GM23248 (cell line): ENCODE measurements around the gene HMX3. TPM values are rescaled to one million over a fixed set of nuclear protein-coding genes. Genes with fewer than 3 reads are reported as not detected.
A peak's percentile ranks its signal among the peaks of the same experiment; 100 is the strongest.

Source experiments
- DNase-seq: peaks from one replicate; pipeline ENCODE4 v3.0.0-alpha.2; 2015
- H2AFZ ChIP-seq: fragments of 200-600 bp; sonication (generic); 2 replicates; pipeline ENCODE4 v1.6.1; 2016; ENCODE audit warnings: antibody characterized with exemption
- H3F3A ChIP-seq: fragments of 200-600 bp; sonication (generic); 2 replicates; pipeline ENCODE4 v1.6.1; 2016; ENCODE audit warnings: mild to moderate bottlenecking, antibody characterized with exemption, mixed run types; ENCODE audit not compliant: insufficient read depth
- H3K27ac ChIP-seq: fragments of 200-600 bp; sonication (generic); 2 replicates; pipeline ENCODE4 v1.5.1; 2016; ENCODE audit warnings: mild to moderate bottlenecking
- H3K27me3 ChIP-seq: fragments of 200-600 bp; sonication (generic); replicated peaks from 2 replicates; pipeline ENCODE4 v1.6.1; 2016; ENCODE audit warnings: mild to moderate bottlenecking; ENCODE audit not compliant: insufficient read depth
- H3K36me3 ChIP-seq: fragments of 200-600 bp; sonication (generic); 2 replicates; pipeline ENCODE4 v1.6.1; 2016; ENCODE audit warnings: low read depth, mild to moderate bottlenecking
- H3K4me1 ChIP-seq: fragments of 200-600 bp; sonication (generic); 2 replicates; pipeline ENCODE4 v1.6.1; 2016; ENCODE audit warnings: mild to moderate bottlenecking; ENCODE audit not compliant: insufficient read depth
- H3K4me2 ChIP-seq: fragments of 200-600 bp; sonication (generic); one replicate; pipeline ENCODE4 v1.6.1; 2016; ENCODE audit warnings: mild to moderate bottlenecking; ENCODE audit not compliant: unreplicated experiment
- H3K4me3 ChIP-seq: fragments of 200-600 bp; sonication (generic); 2 replicates; pipeline ENCODE4 v1.5.1; 2016; ENCODE audit warnings: mild to moderate bottlenecking
- H3K79me2 ChIP-seq: fragments of 200-600 bp; sonication (generic); 2 replicates; pipeline ENCODE4 v1.6.1; 2016; ENCODE audit warnings: mild to moderate bottlenecking; ENCODE audit not compliant: insufficient read depth
- H3K9ac ChIP-seq: fragments of 200-600 bp; sonication (generic); 2 replicates; pipeline ENCODE4 v1.6.1; 2016; ENCODE audit warnings: mild to moderate bottlenecking
- H3K9me2 ChIP-seq: fragments of 200-600 bp; sonication (generic); 2 replicates; pipeline ENCODE4 v1.6.1; 2016; ENCODE audit warnings: mixed run types, mild to moderate bottlenecking, moderate library complexity; ENCODE audit not compliant: insufficient read depth
- H3K9me3 ChIP-seq: fragments of 200-600 bp; sonication (generic); one replicate; pipeline ENCODE4 v1.6.1; 2017; ENCODE audit warnings: low read depth
- H4K20me1 ChIP-seq: fragments of 200-600 bp; sonication (generic); 2 replicates; pipeline ENCODE4 v1.6.0; 2016; ENCODE audit not compliant: insufficient read depth
- EZH2 ChIP-seq: fragments of 200-600 bp; sonication (generic); IDR thresholded peaks from 2 replicates; pipeline ENCODE4 v1.6.1; 2018; ENCODE audit warnings: antibody characterized with exemption, mild to moderate bottlenecking; ENCODE audit not compliant: insufficient read depth, poor library complexity, severe bottlenecking
- EZH2phosphoT487 ChIP-seq: fragments of 200-600 bp; sonication (generic); IDR thresholded peaks from 2 replicates; pipeline ENCODE4 v1.6.1; 2018; ENCODE audit warnings: antibody characterized with exemption, moderate library complexity, mild to moderate bottlenecking, low read depth; ENCODE audit not compliant: insufficient read depth
- WGBS, 2 experiments: methylation state at CpG; one replicate each; pipeline ENCODE4 v1.1.6; 2015 to 2017; ENCODE audit warnings: low lambda C conversion rate in 2 of 2, low coverage in 1 of 2; ENCODE audit errors: missing lambda C conversion rate in 2 of 2; 5-methylcytosine and 5-hydroxymethylcytosine counted together
- in situ Hi-C: fragments of 300-500 bp; cut with MboI; formaldehyde crosslinking; loops from 2 replicates; pipeline ENCODE4 v1.15.0; 2020
- polyA plus RNA-seq: library from polyadenylated mRNA; unstranded; fragments of >200 nt; fragmentation: Nextera tagmentation; extraction: Ambion mirVana; gene quantifications from 2 replicates; pipeline ENCODE4 v1.2.1, GENCODE V29; 2016
- total RNA-seq: library from RNA; depleted of rRNA; stranded (reverse); fragments of >200 nt; shearing (Covaris generic); gene quantifications from 2 replicates; pipeline ENCODE4 v1.2.3, GENCODE V29; 2014

HMX3 gene
- total and polyA plus RNA-seq, 2 experiments from 2014 or later, result not detected

DNA sequence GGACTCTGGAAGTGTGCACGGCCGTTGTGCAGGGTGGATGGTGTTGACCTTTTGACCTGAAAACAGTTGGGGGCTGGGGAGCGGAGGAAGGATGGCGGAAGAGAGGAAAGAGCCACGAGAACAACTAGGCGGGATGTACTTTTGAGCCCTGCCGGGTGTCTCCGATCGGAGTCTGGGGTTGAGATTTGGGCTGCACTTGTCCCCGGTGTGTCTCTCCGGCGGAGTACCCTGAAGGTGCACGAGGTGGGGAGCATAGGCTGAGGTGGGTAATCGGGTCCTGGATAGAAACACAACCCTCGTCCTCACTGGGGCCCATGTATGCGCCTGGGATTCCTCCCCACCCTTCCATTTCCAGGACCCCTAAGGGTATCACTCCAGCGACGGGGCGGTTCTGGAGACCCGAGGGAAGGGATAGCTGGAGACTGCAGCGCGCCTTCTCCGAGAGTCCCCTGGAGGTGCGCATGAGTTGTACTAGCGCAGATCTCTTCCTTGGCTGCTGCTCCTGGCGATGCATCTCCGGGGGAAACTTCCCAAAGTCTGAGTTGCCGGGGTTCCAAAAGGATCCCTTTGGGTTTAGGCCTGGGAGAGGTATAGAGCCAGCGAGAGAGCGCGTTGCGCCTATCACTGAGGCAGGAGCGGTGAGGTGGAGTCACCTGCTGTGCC is 7.5 kb downstream of the HMX3 start:
- in situ Hi-C loops, result loop anchor here (25.0 kb wide), 1 partner anchor 819 kb away; no protein-coding TSS in a partner anchor

DNA sequence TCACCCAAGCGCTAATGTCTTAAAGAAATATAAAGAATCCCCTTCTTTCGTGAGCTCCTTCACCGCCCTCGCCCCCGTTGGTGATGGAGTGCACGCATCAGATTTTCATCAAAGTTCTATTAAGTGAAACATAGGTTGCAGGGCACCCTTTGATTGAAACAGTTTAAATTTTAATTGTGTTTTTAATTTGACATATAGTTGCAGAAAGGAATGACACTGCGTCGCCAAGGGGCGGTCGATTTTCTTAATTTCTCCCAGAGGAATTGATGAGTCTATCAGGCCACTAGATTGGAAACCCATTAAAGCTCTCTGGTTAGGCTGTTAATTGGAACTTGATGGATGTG is 8.0 kb downstream of the HMX3 start:
- Histone ChIP-seq H2AFZ (no peak overlapping the region), H3K79me2 (no peaks in the 10 kb centered on the region), H3F3A (no peaks in the 10 kb centered on the region), H3K4me1 (no peaks in the 10 kb centered on the region), H3K9me2 (no peaks in the 10 kb centered on the region), H3K27me3 (peaks cover 100% of the 10 kb centered on the region), H3K27ac (no peak overlapping the region), H3K36me3 (no peaks in the 10 kb centered on the region), H4K20me1 (no peaks in the 10 kb centered on the region), H3K4me3 (no peak overlapping the region), H3K9me3 (no peaks in the 10 kb centered on the region), H3K4me2 (no peak overlapping the region), H3K9ac (no peak overlapping the region)
- in situ Hi-C loops, result loop anchor here (25.0 kb wide), 1 partner anchor 819 kb away; no protein-coding TSS in a partner anchor
- WGBS, 2 experiments, result 10 to 15% methylated on average over 10 of the region's 10 CpGs
- TF ChIP-seq EZH2 (no peak), EZH2phosphoT487 (no peak)
- DNase-seq, result no peak

More for the DNA sequence above, 7.5 kb downstream of the HMX3 start:
- DNase-seq, result no peak
- H3K4me2 ChIP-seq, result no peak overlapping the region
- H3K27me3 ChIP-seq, result peaks cover 100% of the 10 kb centered on the region
- H4K20me1 ChIP-seq, result no peaks in the 10 kb centered on the region
- no peak overlapping the region for H3K9ac ChIP-seq
- H3K9me3 ChIP-seq, result no peaks in the 10 kb centered on the region
- no peaks in the 10 kb centered on the region for H3K9me2 ChIP-seq
- no peak overlapping the region for H3K4me3 ChIP-seq
- no peak overlapping the region for H2AFZ ChIP-seq
- no peak overlapping the region for H3K27ac ChIP-seq
- TF ChIP-seq EZH2phosphoT487 (no peak), EZH2 (peak; percentile 49)
- 8 to 13% methylated on average over 33 of the region's 33 CpGs for WGBS, 2 experiments
- H3K36me3 ChIP-seq, result no peaks in the 10 kb centered on the region
- H3K4me1 ChIP-seq, result no peaks in the 10 kb centered on the region
- no peaks in the 10 kb centered on the region for H3K79me2 ChIP-seq
- H3F3A ChIP-seq, result no peaks in the 10 kb centered on the region

DNA sequence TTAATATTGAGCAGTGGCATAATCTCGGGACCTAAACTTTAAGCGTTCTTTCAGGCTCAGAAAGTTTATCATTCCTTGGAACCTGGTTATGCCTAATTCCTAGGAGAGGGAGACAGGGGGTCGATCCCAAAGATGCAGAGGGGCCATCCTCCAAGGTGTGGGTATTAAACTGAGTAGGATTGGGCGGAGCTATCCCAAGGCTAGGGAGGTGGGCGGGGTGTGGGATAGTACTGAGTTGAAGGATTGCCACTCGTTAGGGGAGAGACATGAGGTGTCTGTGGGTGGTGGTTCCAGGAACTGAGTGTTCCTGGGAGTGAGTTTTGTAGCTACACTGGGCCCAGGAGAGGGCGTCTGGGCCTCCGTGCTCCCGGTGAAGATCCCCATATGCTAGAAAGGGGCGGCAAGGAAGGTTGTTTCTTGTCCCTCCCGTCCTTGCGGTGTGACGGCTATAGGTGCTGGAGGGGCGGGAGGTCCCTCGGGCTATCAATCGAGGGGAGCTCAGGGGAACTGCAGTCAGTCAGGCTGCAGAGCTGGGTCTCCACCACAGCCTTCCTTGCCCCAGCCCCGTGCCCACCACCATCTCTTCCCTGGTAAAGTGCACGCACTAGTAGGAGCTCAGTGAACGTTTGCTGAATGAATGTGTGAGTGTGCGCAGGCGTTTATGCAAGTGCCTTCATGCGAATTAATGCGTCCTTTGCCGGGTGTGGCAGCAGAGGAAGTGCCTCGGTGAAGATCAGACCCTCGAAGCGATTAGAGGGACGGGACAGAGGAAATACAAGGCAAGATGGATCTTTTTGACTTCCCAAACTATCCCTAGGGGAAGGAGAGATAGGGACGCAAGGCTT is 9.1 kb downstream of the HMX3 start:
- Histone ChIP-seq H3K27ac (no peak overlapping the region), H3K4me2 (no peak overlapping the region), H3F3A (no peaks in the 10 kb centered on the region), H4K20me1 (no peaks in the 10 kb centered on the region), H3K36me3 (no peaks in the 10 kb centered on the region), H3K79me2 (no peaks in the 10 kb centered on the region), H3K9me3 (no peaks in the 10 kb centered on the region), H3K9ac (no peak overlapping the region), H2AFZ (no peak overlapping the region), H3K27me3 (peaks cover 100% of the 10 kb centered on the region), H3K4me1 (no peaks in the 10 kb centered on the region), H3K4me3 (no peak overlapping the region), H3K9me2 (no peaks in the 10 kb centered on the region)
- DNase-seq, result peak; percentile 21
- no peak for TF ChIP-seq EZH2phosphoT487
- TF ChIP-seq EZH2, result peak; percentile 89
- WGBS, 2 experiments, result 10% methylated on average over 25 to 29 of the region's 29 CpGs
- in situ Hi-C loops, result loop anchor here (25.0 kb wide), 1 partner anchor 817 kb away; no protein-coding TSS in a partner anchor

DNA sequence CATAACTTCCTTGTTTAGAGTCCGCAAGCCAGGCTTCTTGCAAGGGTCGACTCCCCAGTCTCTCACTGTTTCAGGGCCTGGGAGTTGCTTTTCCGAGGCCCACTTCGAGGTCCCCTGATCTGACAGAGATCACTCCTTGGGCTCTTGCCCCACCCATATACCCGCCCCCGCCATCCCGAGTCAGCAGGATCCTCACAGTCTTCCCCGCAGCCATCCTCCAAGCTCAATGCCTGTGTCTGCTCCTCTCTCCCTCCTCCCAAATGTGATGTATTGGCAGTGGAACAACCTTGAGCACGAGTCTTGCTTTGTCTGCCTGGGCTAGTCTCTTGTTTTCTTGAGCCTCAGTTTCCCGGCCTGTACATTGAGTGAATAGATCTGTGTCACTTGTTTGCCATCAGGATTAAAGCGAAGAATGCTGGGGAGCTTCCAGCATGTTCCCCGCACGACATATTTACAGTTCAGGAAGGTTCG is 9.8 kb downstream of the HMX3 start:
- no peaks in the 10 kb centered on the region for H3K79me2 ChIP-seq
- 2 to 4% methylated on average over 14 of the region's 14 CpGs for WGBS, 2 experiments

More for the DNA sequence above, 9.8 kb downstream of the HMX3 start:
- Histone ChIP-seq H3K9me2 (no peaks in the 10 kb centered on the region), H3K4me3 (no peak overlapping the region), H3K27me3 (peaks cover 100% of the 10 kb centered on the region), H2AFZ (no peak overlapping the region), H3K9me3 (no peaks in the 10 kb centered on the region), H3K36me3 (no peaks in the 10 kb centered on the region), H3K4me2 (no peak overlapping the region), H3F3A (no peaks in the 10 kb centered on the region), H3K27ac (no peak overlapping the region), H3K9ac (no peak overlapping the region), H3K4me1 (no peaks in the 10 kb centered on the region), H4K20me1 (no peaks in the 10 kb centered on the region)
- in situ Hi-C loops, result loop anchor here (25.0 kb wide), 1 partner anchor 817 kb away; no protein-coding TSS in a partner anchor
- no peak for DNase-seq
- TF ChIP-seq EZH2phosphoT487 (no peak; the same call in 1 of the 2 replicates), EZH2 (peak; percentile 37)
